Activated T-cell treated with anti-CD3 and anti-CD28 coated beads for 1 hour (primary cell): ENCODE data around the gene ADTRP.
"Not testable (repeated sequence)": the region's sequence is repeated elsewhere in the genome, so short reads cannot be mapped to it uniquely, and the experiment has no call there.

ENCODE experiments used
- DNase-seq: peaks from one replicate; pipeline ENCODE4 v3.0.0-alpha.2; 2020; ENCODE audit warnings: low read depth

The ADTRP gene

GRCh38 chr6:11803591-11803971 lies 25.0 kb upstream of the ADTRP start:
- DNase-seq, result no peak

GRCh38 chr6:11802886-11803590 lies 24.4 kb upstream of the ADTRP start:
- no peak for DNase-seq

- not testable (repeated sequence) for DNase-seq
Observed at GRCh38 chr6:11800531-11800930, 21.9 kb upstream of the ADTRP start.

GRCh38 chr6:11798538-11798937 lies 19.9 kb upstream of the ADTRP start:
- no peak for DNase-seq

GRCh38 chr6:11798096-11798495 lies 19.5 kb upstream of the ADTRP start:
- no peak for DNase-seq

GRCh38 chr6:11796829-11797228 lies 18.2 kb upstream of the ADTRP start:
- no peak for DNase-seq

- no peak for DNase-seq
Observed at GRCh38 chr6:11795403-11795802, 16.8 kb upstream of the ADTRP start.

- no peak for DNase-seq
Observed at GRCh38 chr6:11793277-11793676, 14.7 kb upstream of the ADTRP start.

GRCh38 chr6:11791354-11792107 lies 12.9 kb upstream of the ADTRP start:
- no peak for DNase-seq

- DNase-seq, result no peak
Observed at GRCh38 chr6:11789744-11790143, 11.1 kb upstream of the ADTRP start.

GRCh38 chr6:11788043-11788442 lies 9.4 kb upstream of the ADTRP start:
- DNase-seq, result no peak

- DNase-seq, result peak; percentile 5
Observed at GRCh38 chr6:11785774-11786579, 7.4 kb upstream of the ADTRP start.

- DNase-seq, result no peak
Observed at GRCh38 chr6:11785415-11785773, 6.8 kb upstream of the ADTRP start.

GRCh38 chr6:11784341-11784740 lies 5.7 kb upstream of the ADTRP start:
- DNase-seq, result no peak

GRCh38 chr6:11783524-11784064 lies 5.0 kb upstream of the ADTRP start:
- DNase-seq, result no peak

GRCh38 chr6:11782524-11782923 lies 3.9 kb upstream of the ADTRP start:
- DNase-seq, result no peak

GRCh38 chr6:11780097-11780428 lies 1.5 kb upstream of the ADTRP start:
- no peak for DNase-seq

- DNase-seq, result no peak
Observed at GRCh38 chr6:11779329-11780096, 910 bp upstream of the ADTRP start.

- DNase-seq, result no peak
Observed at GRCh38 chr6:11778036-11778435, 567 bp downstream of the ADTRP start.

GRCh38 chr6:11775791-11776409 lies 2.7 kb downstream of the ADTRP start:
- no peak for DNase-seq

GRCh38 chr6:11774426-11774825 lies 4.2 kb downstream of the ADTRP start:
- DNase-seq, result no peak

GRCh38 chr6:11773581-11773980 lies 5.0 kb downstream of the ADTRP start:
- DNase-seq, result no peak
